Measurements from ENCODE around the gene CASP3.
"Not testable (repeated sequence)": the region's sequence is repeated elsewhere in the genome, so short reads cannot be mapped to it uniquely, and the experiment has no call there.

CASP3 gene

DNA sequence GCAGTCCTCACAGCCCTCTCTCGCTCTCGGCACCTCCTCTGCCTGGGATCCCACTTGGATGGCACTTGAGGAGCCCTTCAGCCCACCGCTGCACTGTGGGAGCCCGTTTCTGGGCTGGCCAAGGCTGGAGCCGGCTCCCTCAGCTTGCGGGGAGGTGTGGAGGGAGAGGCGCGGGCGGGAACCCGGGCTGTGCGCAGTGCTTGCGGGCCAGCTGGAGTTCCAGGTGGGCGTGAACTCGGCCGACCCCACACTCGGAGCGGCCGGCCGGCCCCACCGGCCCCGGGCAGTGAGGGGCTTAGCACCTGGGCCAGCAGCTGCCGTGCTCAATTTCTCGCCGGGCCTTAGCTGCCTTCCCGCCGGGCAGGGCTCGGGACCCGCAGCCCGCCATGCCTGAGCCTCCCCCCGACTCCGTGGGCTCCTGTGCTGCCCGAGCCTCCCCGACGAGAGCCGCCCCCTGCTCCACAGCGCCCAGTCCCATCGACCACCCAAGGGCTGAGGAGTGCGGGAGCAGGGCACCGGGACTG lies 57.4 kb downstream of the CASP3 start:
- not testable (repeated sequence) for DNase-seq

DNA sequence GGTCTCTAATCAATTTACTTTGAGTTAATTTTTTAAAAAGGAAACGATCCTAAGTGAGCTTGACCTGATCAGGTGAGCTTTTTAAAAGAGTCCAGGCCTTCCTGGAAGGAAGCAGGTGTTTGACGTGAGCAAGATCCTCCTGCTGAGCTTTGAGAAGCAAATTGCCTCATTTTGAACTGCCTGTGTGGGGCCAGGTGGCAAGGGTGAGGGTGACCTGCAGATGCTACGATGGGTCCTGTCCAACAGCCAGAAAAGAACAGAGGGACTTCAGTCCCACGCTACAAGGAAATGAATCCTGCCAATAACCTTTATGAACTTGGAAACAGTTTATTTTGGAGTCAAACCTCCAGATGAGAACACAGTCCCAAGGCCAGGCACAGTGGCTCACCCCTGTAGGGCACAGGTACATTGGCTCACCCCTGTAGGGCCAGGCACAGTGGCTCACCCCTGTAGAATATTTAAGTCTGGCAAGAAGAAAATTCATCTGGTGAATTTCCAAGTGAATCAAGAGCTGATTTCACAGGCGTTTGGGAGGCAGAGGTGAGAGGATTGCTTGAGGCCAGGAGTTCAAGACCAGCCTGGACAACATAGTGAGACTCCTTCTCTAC lies 58.1 kb downstream of the CASP3 start:
- no peak for DNase-seq

DNA sequence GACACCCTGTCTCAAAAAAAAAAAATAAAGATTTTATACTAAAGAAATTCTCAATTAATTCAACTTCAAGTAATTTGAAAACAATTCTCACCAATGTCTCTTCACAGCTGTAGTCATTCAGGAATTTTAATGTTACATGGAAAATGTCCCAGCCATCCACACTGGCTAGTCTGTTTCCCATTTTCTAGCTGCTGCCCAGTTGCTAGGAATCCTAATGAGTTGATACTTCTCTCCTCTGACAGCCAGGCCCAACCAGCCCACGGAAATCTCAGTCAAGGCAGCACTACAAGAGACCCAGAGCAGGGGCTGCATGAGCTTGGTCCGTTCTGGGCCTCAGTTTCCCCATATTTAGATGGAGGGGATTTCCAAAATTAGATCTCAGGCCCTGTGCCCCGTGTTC lies 59.1 kb downstream of the CASP3 start:
- no peak for DNase-seq

DNA sequence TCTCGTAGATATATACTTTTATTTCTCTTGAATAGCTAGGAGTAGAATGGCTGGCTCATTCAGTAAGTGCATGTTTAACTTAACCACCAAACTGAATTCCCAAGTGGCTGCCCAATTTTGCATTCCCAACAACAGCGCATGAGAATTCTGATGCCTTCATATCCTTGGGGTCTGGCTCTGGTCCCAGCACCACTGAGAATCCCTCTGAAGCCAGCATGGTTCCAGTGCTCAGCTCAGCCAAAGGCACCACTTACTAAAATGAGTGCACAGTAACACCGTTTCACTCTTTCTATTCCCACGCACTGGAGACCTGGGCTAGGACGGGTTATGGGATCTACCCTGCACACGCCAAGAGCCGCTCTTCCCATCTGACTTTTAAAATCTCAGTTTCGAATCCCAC lies 60.4 kb downstream of the CASP3 start:
- no peak for DNase-seq

DNA sequence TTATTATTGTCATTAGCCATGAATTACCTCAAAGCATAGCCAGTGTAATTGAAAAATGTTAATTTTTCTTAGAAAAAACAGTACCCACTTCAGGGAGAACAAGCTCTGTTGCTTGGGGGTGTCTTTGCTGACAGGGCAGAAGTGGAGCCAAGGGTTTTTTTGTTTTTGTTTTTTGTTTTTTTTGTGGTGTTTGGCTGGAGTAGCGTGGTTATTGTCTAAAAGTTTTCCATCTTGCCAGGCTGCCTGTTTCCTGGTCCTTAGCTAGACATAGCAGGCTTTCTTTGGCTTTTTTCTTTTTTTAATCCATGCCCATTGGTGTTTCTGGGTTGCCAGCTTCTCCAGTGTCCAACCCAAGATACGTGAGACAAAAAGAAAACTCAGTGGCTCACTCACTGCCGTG lies 61.5 kb downstream of the CASP3 start:
- no peak for DNase-seq

DNA sequence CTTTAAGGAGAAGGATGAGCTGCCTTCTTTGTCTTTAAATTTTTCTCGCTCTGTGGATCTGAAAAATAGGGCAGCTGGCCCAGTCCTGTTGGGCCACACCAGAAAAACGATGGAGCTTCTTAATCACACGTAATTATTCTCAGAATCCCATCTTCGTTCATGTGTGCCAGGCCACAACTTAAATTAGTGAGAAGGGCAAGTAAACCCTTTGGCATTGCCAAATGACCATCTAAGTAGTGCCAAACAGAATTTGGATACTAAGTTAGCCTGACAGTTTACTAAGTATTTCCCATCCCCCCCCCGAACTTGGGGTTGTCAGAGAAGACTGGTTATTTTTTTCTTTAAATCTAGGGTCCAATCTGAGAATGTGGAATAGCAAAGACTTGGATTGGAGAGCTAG lies 62.0 kb downstream of the CASP3 start:
- DNase-seq, result no peak

DNA sequence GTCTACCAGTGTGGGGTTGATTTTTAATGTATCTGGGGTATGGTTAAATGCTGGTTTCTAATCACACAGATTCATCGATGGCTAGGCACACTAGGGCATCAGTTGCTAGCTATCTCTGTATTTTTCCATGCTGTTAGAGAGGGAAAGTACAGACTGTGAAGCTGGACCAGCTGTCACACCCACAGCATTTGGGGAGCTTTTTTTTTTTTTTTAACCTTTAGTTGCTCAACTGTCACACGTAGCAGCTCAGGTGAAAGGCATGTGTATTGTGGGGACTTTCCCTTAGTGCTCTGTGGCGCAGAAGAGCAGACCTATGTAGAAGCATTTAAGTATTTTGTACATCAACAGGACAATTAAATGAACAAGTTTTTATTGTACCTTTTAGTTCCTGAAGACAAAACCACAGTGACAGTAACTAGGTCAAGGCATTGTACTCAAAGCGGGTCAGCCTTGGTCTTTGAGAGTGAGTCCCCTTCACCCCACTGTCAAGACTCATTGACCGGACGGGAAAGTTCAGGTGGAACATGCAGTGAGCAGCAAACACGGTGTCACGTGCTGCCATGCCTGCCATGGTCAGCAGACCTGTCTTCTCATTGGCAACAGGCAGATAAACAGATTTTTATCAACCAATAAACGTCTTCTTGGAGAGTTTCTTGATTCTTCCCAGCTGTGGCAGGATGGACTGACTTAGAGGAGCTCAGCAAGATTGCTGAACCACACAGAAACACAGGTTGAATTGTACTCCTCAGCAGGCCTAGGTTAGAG lies 65.3 kb downstream of the CASP3 start:
- no peak for DNase-seq
